Memory B cell (primary cell): ENCODE measurements around the gene RASSF10.

Experiments used
- ATAC-seq: fragments of 150-1000 bp; cut with Tn5 transposase; 2 replicates; pipeline ENCODE4 v1.10.0; 2021; ENCODE audit warnings: low read depth, mild to moderate bottlenecking, moderate library complexity
- DNase-seq, 2 donors: peaks; one replicate each; pipeline ENCODE4 v3.0.0; 2022; ENCODE audit warnings: low spot score in 2 of 2
- H3K27ac Mint-ChIP-seq: one replicate; pipeline ENCODE4 v1.8.0; 2022; ENCODE audit warnings: mild to moderate bottlenecking, moderate library complexity, mixed read lengths
- H3K27me3 Mint-ChIP-seq: one replicate; pipeline ENCODE4 v1.8.0; 2022; ENCODE audit warnings: mixed read lengths
- H3K36me3 Mint-ChIP-seq: one replicate; pipeline ENCODE4 v1.8.0; 2022; ENCODE audit warnings: mild to moderate bottlenecking, mixed read lengths
- H3K4me1 Mint-ChIP-seq: one replicate; pipeline ENCODE4 v1.8.0; 2022; ENCODE audit warnings: mixed read lengths
- H3K4me3 Mint-ChIP-seq: one replicate; pipeline ENCODE4 v1.8.0; 2022; ENCODE audit warnings: mild to moderate bottlenecking, moderate library complexity, mixed read lengths
- H3K9me3 Mint-ChIP-seq: one replicate; pipeline ENCODE4 v1.8.0; 2022; ENCODE audit warnings: mixed read lengths

Gene RASSF10

GRCh38 chr11:12981676-12982522 lies 27.2 kb upstream of the RASSF10 start:
- Mint-ChIP-seq H3K4me3 (no peak overlapping the region), H3K27ac (no peak overlapping the region), H3K9me3 (peaks cover 2% of the 10 kb centered on the region), H3K36me3 (no peaks in the 10 kb centered on the region), H3K4me1 (no peaks in the 10 kb centered on the region), H3K27me3 (peaks cover 12% of the 10 kb centered on the region)
- ATAC-seq (no peak), DNase-seq (no peak)

- Mint-ChIP-seq H3K27ac (no peak overlapping the region), H3K36me3 (no peaks in the 10 kb centered on the region), H3K27me3 (peaks cover 10% of the 10 kb centered on the region), H3K4me3 (no peak overlapping the region), H3K9me3 (peaks cover 2% of the 10 kb centered on the region), H3K4me1 (no peaks in the 10 kb centered on the region)
- DNase-seq (no peak), ATAC-seq (no peak)
These were observed 25.8 kb upstream of the RASSF10 start for GRCh38 chr11:12983336-12983735.

GRCh38 chr11:12986194-12986898 lies 22.8 kb upstream of the RASSF10 start:
- ATAC-seq (no peak), DNase-seq (no peak)
- Mint-ChIP-seq H3K9me3 (peaks cover 1% of the 10 kb centered on the region), H3K27ac (no peak overlapping the region), H3K4me3 (no peak overlapping the region), H3K4me1 (no peaks in the 10 kb centered on the region), H3K36me3 (no peaks in the 10 kb centered on the region), H3K27me3 (peaks cover 8% of the 10 kb centered on the region)

- Mint-ChIP-seq H3K4me1 (no peaks in the 10 kb centered on the region), H3K9me3 (no peaks in the 10 kb centered on the region), H3K4me3 (no peak overlapping the region), H3K27ac (no peak overlapping the region), H3K36me3 (no peaks in the 10 kb centered on the region), H3K27me3 (peaks cover 2% of the 10 kb centered on the region)
- no peak for ATAC-seq
- DNase-seq, result no peak
These were observed 19.5 kb upstream of the RASSF10 start for GRCh38 chr11:12989428-12990161.

GRCh38 chr11:12990162-12990480 lies 19.0 kb upstream of the RASSF10 start:
- H3K27ac Mint-ChIP-seq, result no peak overlapping the region
- no peaks in the 10 kb centered on the region for H3K4me1 Mint-ChIP-seq
- DNase-seq (no peak), ATAC-seq (no peak)
- no peak overlapping the region for H3K4me3 Mint-ChIP-seq
- peaks cover 2% of the 10 kb centered on the region for H3K27me3 Mint-ChIP-seq
- no peaks in the 10 kb centered on the region for H3K36me3 Mint-ChIP-seq
- H3K9me3 Mint-ChIP-seq, result no peaks in the 10 kb centered on the region

GRCh38 chr11:12991426-12991825 lies 17.7 kb upstream of the RASSF10 start:
- no peaks in the 10 kb centered on the region for H3K27me3 Mint-ChIP-seq
- H3K9me3 Mint-ChIP-seq, result no peaks in the 10 kb centered on the region
- DNase-seq, result no peak
- no peaks in the 10 kb centered on the region for H3K4me1 Mint-ChIP-seq
- H3K36me3 Mint-ChIP-seq, result no peaks in the 10 kb centered on the region
- no peak for ATAC-seq
- no peak overlapping the region for H3K4me3 Mint-ChIP-seq
- H3K27ac Mint-ChIP-seq, result no peak overlapping the region

- no peaks in the 10 kb centered on the region for H3K9me3 Mint-ChIP-seq
- H3K4me1 Mint-ChIP-seq, result no peaks in the 10 kb centered on the region
- H3K27ac Mint-ChIP-seq, result no peak overlapping the region
- DNase-seq (no peak), ATAC-seq (no peak)
- H3K36me3 Mint-ChIP-seq, result no peaks in the 10 kb centered on the region
- no peak overlapping the region for H3K4me3 Mint-ChIP-seq
- H3K27me3 Mint-ChIP-seq, result no peaks in the 10 kb centered on the region
These were observed 15.5 kb upstream of the RASSF10 start for GRCh38 chr11:12993626-12994025.

GRCh38 chr11:12994476-12994875 lies 14.6 kb upstream of the RASSF10 start:
- ATAC-seq (no peak), DNase-seq (no peak)
- no peaks in the 10 kb centered on the region for H3K4me1 Mint-ChIP-seq
- peaks cover 2% of the 10 kb centered on the region for H3K27me3 Mint-ChIP-seq
- H3K27ac Mint-ChIP-seq, result no peak overlapping the region
- H3K36me3 Mint-ChIP-seq, result no peaks in the 10 kb centered on the region
- H3K9me3 Mint-ChIP-seq, result no peaks in the 10 kb centered on the region
- no peak overlapping the region for H3K4me3 Mint-ChIP-seq

- no peak overlapping the region for H3K27ac Mint-ChIP-seq
- H3K4me1 Mint-ChIP-seq, result no peaks in the 10 kb centered on the region
- H3K9me3 Mint-ChIP-seq, result no peaks in the 10 kb centered on the region
- H3K4me3 Mint-ChIP-seq, result no peak overlapping the region
- no peak for DNase-seq
- H3K36me3 Mint-ChIP-seq, result no peaks in the 10 kb centered on the region
- H3K27me3 Mint-ChIP-seq, result peaks cover 2% of the 10 kb centered on the region
- ATAC-seq, result no peak
These were observed 13.9 kb upstream of the RASSF10 start for GRCh38 chr11:12995188-12995587.

- ATAC-seq (no peak), DNase-seq (no peak)
- Mint-ChIP-seq H3K4me1 (no peaks in the 10 kb centered on the region), H3K27ac (no peak overlapping the region), H3K27me3 (peaks cover 2% of the 10 kb centered on the region), H3K4me3 (no peak overlapping the region), H3K9me3 (no peaks in the 10 kb centered on the region), H3K36me3 (no peaks in the 10 kb centered on the region)
These were observed 13.3 kb upstream of the RASSF10 start for GRCh38 chr11:12995823-12996222.

- no peak overlapping the region for H3K27ac Mint-ChIP-seq
- ATAC-seq, result no peak
- H3K4me3 Mint-ChIP-seq, result no peak overlapping the region
- H3K36me3 Mint-ChIP-seq, result no peaks in the 10 kb centered on the region
- H3K4me1 Mint-ChIP-seq, result no peaks in the 10 kb centered on the region
- DNase-seq, result no peak
- no peaks in the 10 kb centered on the region for H3K9me3 Mint-ChIP-seq
- peaks cover 2% of the 10 kb centered on the region for H3K27me3 Mint-ChIP-seq
These were observed 11.9 kb upstream of the RASSF10 start for GRCh38 chr11:12997168-12997567.

GRCh38 chr11:12998336-12998735 lies 10.8 kb upstream of the RASSF10 start:
- Mint-ChIP-seq H3K4me1 (no peaks in the 10 kb centered on the region), H3K36me3 (no peaks in the 10 kb centered on the region), H3K27me3 (peaks cover 4% of the 10 kb centered on the region), H3K27ac (no peak overlapping the region), H3K4me3 (no peak overlapping the region), H3K9me3 (no peaks in the 10 kb centered on the region)
- no peak for ATAC-seq
- DNase-seq, result no peak

- ATAC-seq, result no peak
- H3K4me3 Mint-ChIP-seq, result no peak overlapping the region
- H3K36me3 Mint-ChIP-seq, result no peaks in the 10 kb centered on the region
- DNase-seq, result no peak
- no peaks in the 10 kb centered on the region for H3K9me3 Mint-ChIP-seq
- H3K4me1 Mint-ChIP-seq, result no peaks in the 10 kb centered on the region
- H3K27ac Mint-ChIP-seq, result no peak overlapping the region
- H3K27me3 Mint-ChIP-seq, result peaks cover 7% of the 10 kb centered on the region
These were observed 9.5 kb upstream of the RASSF10 start for GRCh38 chr11:12999597-12999996.

- H3K4me1 Mint-ChIP-seq, result no peaks in the 10 kb centered on the region
- DNase-seq, result no peak
- H3K36me3 Mint-ChIP-seq, result no peaks in the 10 kb centered on the region
- H3K4me3 Mint-ChIP-seq, result no peak overlapping the region
- no peaks in the 10 kb centered on the region for H3K9me3 Mint-ChIP-seq
- no peak overlapping the region for H3K27ac Mint-ChIP-seq
- peaks cover 7% of the 10 kb centered on the region for H3K27me3 Mint-ChIP-seq
- no peak for ATAC-seq
These were observed 9.0 kb upstream of the RASSF10 start for GRCh38 chr11:13000116-13000515.
